Thoracic aorta (tissue), 2 donors: ENCODE data around the gene GDI1. TPM values are rescaled to one million over a fixed set of nuclear protein-coding genes. Genes with fewer than 3 reads are reported as not detected.

Experiments
- ATAC-seq: fragments of 150-250 bp; one replicate; pipeline ENCODE4 v1.8.0; 2017; ENCODE audit warnings: low read depth; ENCODE audit not compliant: insufficient number of reproducible peaks, low FRiP score
- DNase-seq: peaks from one replicate; pipeline ENCODE4 v3.0.0-alpha.2; 2020; ENCODE audit warnings: low spot score
- H3K27ac ChIP-seq, 2 donors: fragments of 200-600 bp; sonication (generic); 1 replicate in 1 of 2; 2 replicates in 1 of 2; pipeline ENCODE4 v1.5.1; 2016; ENCODE audit warnings: mild to moderate bottlenecking in 2 of 2, moderate library complexity in 2 of 2
- H3K27me3 ChIP-seq: fragments of 200-600 bp; sonication (generic); replicated peaks from 2 replicates; pipeline ENCODE4 v1.6.0; 2016; ENCODE audit warnings: mild to moderate bottlenecking; ENCODE audit not compliant: insufficient read depth
- H3K36me3 ChIP-seq: fragments of 200-600 bp; sonication (generic); one replicate; pipeline ENCODE4 v1.5.1; 2016
- H3K4me1 ChIP-seq, 2 donors: fragments of 200-600 bp; sonication (generic); 1 replicate in 1 of 2; 2 replicates in 1 of 2; pipeline versions ENCODE4 v1.5.1 to v1.6.0; 2016; ENCODE audit warnings: low read depth in 2 of 2, mild to moderate bottlenecking in 1 of 2; ENCODE audit not compliant: control insufficient read depth in 1 of 2
- H3K4me3 ChIP-seq: fragments of 200-600 bp; sonication (generic); 2 replicates; pipeline ENCODE4 v1.5.1; 2016; ENCODE audit warnings: mild to moderate bottlenecking
- H3K9me3 ChIP-seq: fragments of 200-600 bp; sonication (generic); 2 replicates; pipeline ENCODE4 v1.5.1; 2016
- CTCF ChIP-seq: fragments of 200-600 bp; sonication (generic); IDR thresholded peaks from one replicate; pipeline ENCODE4 v1.5.1; 2019; ENCODE audit warnings: antibody characterized with exemption
- total RNA-seq, 2 donors: library from RNA; depleted of rRNA; stranded (reverse); fragments of >200 nt; gene quantifications; one replicate each; pipeline versions ENCODE4 v1.1.0 to v1.2.3, GENCODE V29; 2016

GDI1 gene
- total RNA-seq, 2 donors from 2014 or later, result 99.4 to 151 TPM

- Histone ChIP-seq H3K9me3 (no peaks in the 10 kb centered on the region), H3K27me3 (no peaks in the 10 kb centered on the region), H3K36me3 (no peaks in the 10 kb centered on the region), H3K4me1 (no peaks in the 10 kb centered on the region), H3K27ac (peak within 1 kb of the TSS; percentile 58 to 68), H3K4me3 (peak within 1 kb of the TSS; percentile 70)
- TF ChIP-seq CTCF, result no peak
- DNase-seq (peak; percentile 47), ATAC-seq (peak; percentile 70)
These were observed 42.0 kb downstream of the GDI1 start, which contains the start of gene LAGE3 for GRCh38 chrX:154478728-154479622. Gene LAGE3, minus strand, starts transcription at chrX:154479281. Its CDS starts 366 bp downstream, at chrX:154478915.

- no peak overlapping the region for H3K27ac ChIP-seq
- TF ChIP-seq CTCF, result no peak
- H3K9me3 ChIP-seq, result no peaks in the 10 kb centered on the region
- no peak overlapping the region for H3K4me3 ChIP-seq
- DNase-seq (no peak), ATAC-seq (no peak)
- peaks cover 5% of the 10 kb centered on the region for H3K36me3 ChIP-seq
- H3K27me3 ChIP-seq, result no peaks in the 10 kb centered on the region
- peaks cover 3 to 12% of the 10 kb centered on the region in 2 donors for H3K4me1 ChIP-seq
These were observed 44.2 kb downstream of the GDI1 start for GRCh38 chrX:154481195-154481594.

- Histone ChIP-seq H3K4me1 (peaks cover 3 to 15% of the 10 kb centered on the region in 2 donors), H3K9me3 (no peaks in the 10 kb centered on the region), H3K36me3 (peaks cover 5% of the 10 kb centered on the region), H3K27me3 (no peaks in the 10 kb centered on the region), H3K27ac (no peak overlapping the region), H3K4me3 (no peak overlapping the region)
- ATAC-seq, result no peak
- TF ChIP-seq CTCF, result no peak
- DNase-seq, result no peak
These were observed 45.1 kb downstream of the GDI1 start for GRCh38 chrX:154481911-154482601.

GRCh38 chrX:154482786-154483185 is 45.8 kb downstream of the GDI1 start:
- H3K4me1 ChIP-seq, result peaks cover 3 to 22% of the 10 kb centered on the region in 2 donors
- ATAC-seq (no peak), DNase-seq (no peak)
- peaks cover 5% of the 10 kb centered on the region for H3K36me3 ChIP-seq
- H3K9me3 ChIP-seq, result no peaks in the 10 kb centered on the region
- no peak overlapping the region for H3K27ac ChIP-seq
- H3K4me3 ChIP-seq, result no peak overlapping the region
- TF ChIP-seq CTCF, result no peak
- H3K27me3 ChIP-seq, result no peaks in the 10 kb centered on the region

DNA sequence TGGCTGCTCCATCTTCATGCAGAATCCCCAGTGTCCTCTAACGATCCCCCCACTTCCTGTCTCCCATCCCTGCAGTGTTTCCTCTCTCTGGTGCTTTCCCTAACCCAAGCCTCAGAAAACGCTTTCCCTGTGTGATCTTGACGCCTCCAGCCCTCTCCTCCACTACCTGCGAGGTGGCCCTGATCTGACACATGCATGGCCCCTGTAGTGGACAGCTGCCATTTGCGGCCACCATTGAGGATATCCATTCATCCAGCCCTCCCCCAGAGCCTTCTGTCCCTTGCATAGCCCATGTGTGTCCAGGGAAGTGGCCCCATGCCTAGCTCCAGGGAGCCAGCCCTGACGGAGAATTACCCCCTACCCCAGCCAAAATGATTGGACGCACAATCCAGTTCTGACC is 46.4 kb downstream of the GDI1 start:
- Histone ChIP-seq H3K27me3 (no peaks in the 10 kb centered on the region), H3K9me3 (no peaks in the 10 kb centered on the region), H3K36me3 (peaks cover 5% of the 10 kb centered on the region), H3K27ac (no peak overlapping the region), H3K4me3 (no peak overlapping the region), H3K4me1 (peaks cover 3 to 27% of the 10 kb centered on the region in 2 donors)
- TF ChIP-seq CTCF, result no peak
- DNase-seq, result no peak
- ATAC-seq, result no peak
